Esophagus muscularis mucosa (tissue), 4 donors: ENCODE results near the gene CTDSPL. TPM values are rescaled to one million over a fixed set of nuclear protein-coding genes. Genes with fewer than 3 reads are reported as not detected.
"Not testable (repeated sequence)": the region's sequence is repeated elsewhere in the genome, so short reads cannot be mapped to it uniquely, and the experiment has no call there.

ENCODE experiments used
- DNase-seq: peaks from one replicate; pipeline ENCODE4 v3.0.0-alpha.2; 2017; ENCODE audit errors: extremely low spot score
- H3K27ac ChIP-seq, 4 donors: fragments of 200-600 bp; sonication (generic); replicated peaks in 1 of 4; 1 replicate in 3 of 4; 2 replicates in 1 of 4; pipeline ENCODE4 v1.5.1; 2016 to 2019; ENCODE audit warnings: mild to moderate bottlenecking in 1 of 4
- H3K27me3 ChIP-seq, 4 donors: fragments of 200-600 bp; sonication (generic); one replicate each; pipeline versions ENCODE4 v1.5.1 to v1.6.0; 2016 to 2019
- H3K36me3 ChIP-seq, 4 donors: fragments of 200-600 bp; sonication (generic); one replicate each; pipeline ENCODE4 v1.5.1; 2016 to 2019
- H3K4me1 ChIP-seq, 4 donors: fragments of 200-600 bp; sonication (generic); one replicate each; pipeline ENCODE4 v1.5.1; 2016 to 2019
- H3K4me3 ChIP-seq, 4 donors: fragments of 200-600 bp; sonication (generic); 1 replicate in 2 of 4; 2 replicates in 2 of 4; pipeline ENCODE4 v1.5.1; 2016 to 2019; ENCODE audit warnings: mild to moderate bottlenecking in 4 of 4, moderate library complexity in 1 of 4
- H3K9me3 ChIP-seq, 4 donors: fragments of 200-600 bp; sonication (generic); 1 replicate in 3 of 4; 2 replicates in 1 of 4; pipeline ENCODE4 v1.5.1; 2016 to 2019
- EP300 ChIP-seq: sonication (generic); formaldehyde crosslinking; IDR thresholded peaks from one replicate; pipeline ENCODE4 v1.6.1; 2017; ENCODE audit warnings: antibody characterized with exemption
- POLR2A ChIP-seq: fragments of 450-650 bp; IDR thresholded peaks from one replicate; pipeline ENCODE4 v1.6.1; 2017; ENCODE audit warnings: antibody characterized with exemption, moderate library complexity, mild to moderate bottlenecking, low read depth
- POLR2AphosphoS5 ChIP-seq, 2 donors: sonication (generic); formaldehyde crosslinking; IDR thresholded peaks; one replicate each; pipeline ENCODE4 v1.6.1; 2017; ENCODE audit warnings: antibody characterized with exemption in 2 of 2
- WGBS: methylation state at CpG from one replicate; pipeline ENCODE4 v1.1.5; 2018; 5-methylcytosine and 5-hydroxymethylcytosine counted together
- intact Hi-C: fragments of 100-400 bp; cut with DNase I; formaldehyde crosslinking; loops from one replicate; pipeline ENCODE4 v1.15.1; 2023
- total RNA-seq, 4 donors: library from RNA; depleted of rRNA; stranded (reverse); fragments of >200 nt; gene quantifications; one replicate each; pipeline versions ENCODE4 v1.1.0 to v1.2.1, GENCODE V29; 2016
- TF ChIP-seq, protein P1 (sequence below), 3 experiments: fragments of 200-600 bp in 2 of 3; fragments of 450-650 bp in 1 of 3; sonication (generic) in 2 of 3; IDR thresholded peaks; one replicate each; pipeline ENCODE4 v1.5.1; 2017 to 2019; ENCODE audit warnings: antibody characterized with exemption in 3 of 3, mild to moderate bottlenecking in 2 of 3, moderate library complexity in 1 of 3

Gene CTDSPL
- total RNA-seq, 4 donors from 2014 or later = 39.9 to 60.6 (median 54.6) TPM

GRCh38 chr3:37987315-37987697 is 125.6 kb downstream of the CTDSPL start:
- intact Hi-C loops = no loop called here
- 63% methylated on average over 1 of the region's 2 CpGs for WGBS
- H3K36me3 ChIP-seq = peaks cover 0 to 24% (median 14%) of the 10 kb centered on the region in 4 donors
- H3K4me1 ChIP-seq = no peaks in the 10 kb centered on the region
- no peak overlapping the region for H3K4me3 ChIP-seq
- H3K27ac ChIP-seq = no peak overlapping the region
- no peaks in the 10 kb centered on the region for H3K9me3 ChIP-seq
- no peak for DNase-seq
- no peaks in the 10 kb centered on the region for H3K27me3 ChIP-seq
- TF ChIP-seq POLR2A (no peak), EP300 (no peak), POLR2AphosphoS5 (IDR thresholded peaks at IDR 0.05) (no peak)
- TF ChIP-seq, protein P1, sequence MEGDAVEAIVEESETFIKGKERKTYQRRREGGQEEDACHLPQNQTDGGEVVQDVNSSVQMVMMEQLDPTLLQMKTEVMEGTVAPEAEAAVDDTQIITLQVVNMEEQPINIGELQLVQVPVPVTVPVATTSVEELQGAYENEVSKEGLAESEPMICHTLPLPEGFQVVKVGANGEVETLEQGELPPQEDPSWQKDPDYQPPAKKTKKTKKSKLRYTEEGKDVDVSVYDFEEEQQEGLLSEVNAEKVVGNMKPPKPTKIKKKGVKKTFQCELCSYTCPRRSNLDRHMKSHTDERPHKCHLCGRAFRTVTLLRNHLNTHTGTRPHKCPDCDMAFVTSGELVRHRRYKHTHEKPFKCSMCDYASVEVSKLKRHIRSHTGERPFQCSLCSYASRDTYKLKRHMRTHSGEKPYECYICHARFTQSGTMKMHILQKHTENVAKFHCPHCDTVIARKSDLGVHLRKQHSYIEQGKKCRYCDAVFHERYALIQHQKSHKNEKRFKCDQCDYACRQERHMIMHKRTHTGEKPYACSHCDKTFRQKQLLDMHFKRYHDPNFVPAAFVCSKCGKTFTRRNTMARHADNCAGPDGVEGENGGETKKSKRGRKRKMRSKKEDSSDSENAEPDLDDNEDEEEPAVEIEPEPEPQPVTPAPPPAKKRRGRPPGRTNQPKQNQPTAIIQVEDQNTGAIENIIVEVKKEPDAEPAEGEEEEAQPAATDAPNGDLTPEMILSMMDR (IDR thresholded peaks at IDR 0.05) = no peak

DNA sequence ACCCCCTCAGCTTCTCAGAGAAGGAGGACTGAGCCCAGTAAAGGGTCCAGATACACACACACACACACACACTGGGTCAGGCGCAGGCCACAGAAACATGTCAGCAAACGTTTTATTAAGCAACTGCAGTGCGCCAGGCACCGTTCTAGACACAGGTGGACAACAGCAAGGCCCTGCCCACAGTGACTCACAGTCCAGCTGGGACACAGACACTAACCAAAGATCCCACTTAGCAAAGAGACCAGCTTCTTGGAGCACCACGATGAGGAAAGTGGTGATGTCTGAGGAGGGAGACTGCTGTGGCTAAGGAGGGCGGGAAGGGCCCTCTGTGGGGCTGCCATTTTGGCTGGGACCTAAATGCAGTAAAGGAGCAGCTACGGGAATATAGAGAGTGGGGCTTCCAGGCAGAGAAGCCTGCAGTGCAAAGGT is 126.1 kb downstream of the CTDSPL start:
- Histone ChIP-seq H3K4me3 (no peak overlapping the region), H3K27me3 (no peaks in the 10 kb centered on the region), H3K36me3 (peaks cover 0 to 20% (median 10%) of the 10 kb centered on the region in 4 donors), H3K27ac (no peak overlapping the region), H3K9me3 (no peaks in the 10 kb centered on the region), H3K4me1 (no peaks in the 10 kb centered on the region)
- TF ChIP-seq, protein P1 (IDR thresholded peaks at IDR 0.05) = no peak
- no peak for TF ChIP-seq EP300
- no peak for TF ChIP-seq POLR2AphosphoS5 (IDR thresholded peaks at IDR 0.05)
- no peak for TF ChIP-seq POLR2A
- no peak for DNase-seq
- WGBS = 86% methylated on average over 7 of the region's 7 CpGs
- intact Hi-C loops = no loop called here

DNA sequence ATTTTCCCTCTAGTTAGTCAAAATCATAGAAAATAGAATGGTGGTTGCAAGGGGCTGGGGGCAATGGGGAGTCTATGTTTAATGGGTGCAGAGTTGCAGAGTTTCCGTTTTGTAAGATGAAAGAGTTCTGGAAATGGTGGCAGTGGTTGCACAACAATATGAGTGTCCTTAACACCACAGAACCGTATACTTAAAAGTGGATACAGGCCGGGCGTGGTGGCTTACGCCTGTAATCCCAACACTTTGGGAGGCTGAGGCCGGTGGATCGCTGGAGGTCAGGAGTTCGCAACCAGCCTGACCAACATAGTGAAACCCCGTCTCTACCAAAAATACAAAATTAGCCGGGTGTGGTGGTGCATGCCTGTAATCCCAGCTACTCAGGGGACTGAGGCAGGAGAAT is 126.7 kb downstream of the CTDSPL start:
- H3K4me3 ChIP-seq, H3K27me3 ChIP-seq, H3K4me1 ChIP-seq, intact Hi-C loops, H3K27ac ChIP-seq, DNase-seq, H3K9me3 ChIP-seq: not testable (repeated sequence)
- peaks cover 0 to 16% (median 6%) of the 10 kb centered on the region in 4 donors for H3K36me3 ChIP-seq
- WGBS = 88% methylated on average over 10 of the region's 10 CpGs

GRCh38 chr3:37988931-37989525 is 127.3 kb downstream of the CTDSPL start:
- H3K4me1 ChIP-seq = peaks cover 4 to 10% (median 7%) of the 10 kb centered on the region in 4 donors
- no peak for DNase-seq
- no peak overlapping the region for H3K4me3 ChIP-seq
- H3K27ac ChIP-seq = no peak overlapping the region
- no peaks in the 10 kb centered on the region for H3K27me3 ChIP-seq
- peaks cover 0 to 14% (median 6%) of the 10 kb centered on the region in 4 donors for H3K36me3 ChIP-seq
- WGBS = 86% methylated on average over 15 of the region's 15 CpGs
- TF ChIP-seq EP300 = no peak
- TF ChIP-seq POLR2A = no peak
- TF ChIP-seq POLR2AphosphoS5 (IDR thresholded peaks at IDR 0.05) = no peak
- TF ChIP-seq, protein P1 (IDR thresholded peaks at IDR 0.05) = no peak
- intact Hi-C loops = no loop called here
- no peaks in the 10 kb centered on the region for H3K9me3 ChIP-seq

- no peak overlapping the region for H3K27ac ChIP-seq
- H3K27me3 ChIP-seq = no peaks in the 10 kb centered on the region
- H3K36me3 ChIP-seq = peaks cover 0 to 5% (median 1%) of the 10 kb centered on the region in 4 donors
- peaks cover 4 to 19% (median 16%) of the 10 kb centered on the region in 4 donors for H3K4me1 ChIP-seq
- DNase-seq = no peak
- WGBS = 91% methylated on average over 5 of the region's 7 CpGs
- no peaks in the 10 kb centered on the region for H3K9me3 ChIP-seq
- H3K4me3 ChIP-seq = no peak overlapping the region
- no peak for TF ChIP-seq EP300
- no peak for TF ChIP-seq POLR2AphosphoS5 (IDR thresholded peaks at IDR 0.05)
- TF ChIP-seq, protein P1 (IDR thresholded peaks at IDR 0.05) = no peak
- TF ChIP-seq POLR2A = no peak
- intact Hi-C loops = no loop called here
Measured at GRCh38 chr3:37989821-37990480, 128.3 kb downstream of the CTDSPL start.
